IMR-90 (cell line): ENCODE measurements around the gene ADM. TPM values are rescaled to one million over a fixed set of nuclear protein-coding genes. Genes with fewer than 3 reads are reported as not detected.
A peak's percentile ranks its signal among the peaks of the same experiment; 100 is the strongest.

ENCODE experiments used
- ATAC-seq: fragments of 200-7000 bp; cut with Tn5 transposase; 2 replicates; pipeline ENCODE4 v1.9.1; 2020; ENCODE audit warnings: low read depth, mild to moderate bottlenecking, moderate library complexity
- BruUV-seq: library from RNA; stranded (reverse); fragments of 400-500 nt; replicated peaks from 2 replicates; lab custom pipeline; 2021; lab: Mats Ljungman, UMichigan
- CTCF ChIA-PET: fragments of 300-600 bp; formaldehyde crosslinking; extraction: SDS; loops from one replicate; lab custom pipeline; 2021; ENCODE audit warnings: antibody characterized with exemption; lab: Yijun Ruan, JAX
- POLR2A ChIA-PET: fragments of 300-600 bp; sonication (Branson Sonifier 250); formaldehyde crosslinking; loops from one replicate; lab custom pipeline; 2022; ENCODE audit warnings: antibody characterized with exemption; ENCODE audit not compliant: unreplicated experiment; lab: Charles Lee
- DNase-seq: peaks from one replicate; pipeline ENCODE4 v3.0.0; 2013
- H2AFZ ChIP-seq: replicated peaks from 2 replicates; pipeline ENCODE3; 2013; ENCODE audit warnings: low read length, mild to moderate bottlenecking; ENCODE audit not compliant: poor library complexity
- H2AK5ac ChIP-seq: 2 replicates; pipeline ENCODE4 v1.6.1; 2013; ENCODE audit warnings: low read depth, low read length, inconsistent platforms
- H2AK9ac ChIP-seq: replicated peaks from 2 replicates; pipeline ENCODE3; 2013; ENCODE audit warnings: mild to moderate bottlenecking, low read depth, low read length, moderate library complexity; ENCODE audit not compliant: poor library complexity
- H2BK120ac ChIP-seq: 2 replicates; pipeline ENCODE4 v1.6.1; 2013; ENCODE audit warnings: low read depth, low read length, inconsistent platforms
- H2BK15ac ChIP-seq: 3 replicates; pipeline ENCODE4 v1.6.1; 2013; ENCODE audit warnings: low read depth, low read length, inconsistent platforms
- H2BK20ac ChIP-seq: 2 replicates; pipeline ENCODE4 v1.6.1; 2013; ENCODE audit warnings: low read depth, mild to moderate bottlenecking, inconsistent platforms, low read length, moderate library complexity
- H2BK5ac ChIP-seq: 2 replicates; pipeline ENCODE4 v1.6.1; 2013; ENCODE audit warnings: mild to moderate bottlenecking, low read depth, low read length, inconsistent platforms; ENCODE audit not compliant: poor library complexity, severe bottlenecking
- H3K14ac ChIP-seq: replicated peaks from 2 replicates; pipeline ENCODE4 v1.6.1; 2013; ENCODE audit warnings: low read depth, low read length, inconsistent platforms
- H3K18ac ChIP-seq: 2 replicates; pipeline ENCODE4 v1.6.1; 2013; ENCODE audit warnings: low read depth, low read length, control low read depth
- H3K23ac ChIP-seq: 2 replicates; pipeline ENCODE4 v1.6.1; 2013; ENCODE audit warnings: low read depth, low read length, inconsistent platforms
- H3K27ac ChIP-seq: 2 replicates; pipeline ENCODE4 v1.5.1; 2013; ENCODE audit warnings: mild to moderate bottlenecking, control low read depth, low read length; ENCODE audit not compliant: insufficient read depth
- H3K27me3 ChIP-seq: 2 replicates; pipeline ENCODE4 v1.6.1; 2013; ENCODE audit warnings: low read length; ENCODE audit not compliant: control insufficient read depth, insufficient read depth
- H3K36me3 ChIP-seq: 2 replicates; pipeline ENCODE4 v1.6.1; 2013; ENCODE audit warnings: low read length, mixed read lengths; ENCODE audit not compliant: control insufficient read depth, insufficient read depth
- H3K4ac ChIP-seq: 2 replicates; pipeline ENCODE4 v1.6.1; 2013; ENCODE audit warnings: low read depth, low read length, inconsistent platforms
- H3K4me1 ChIP-seq: 2 replicates; pipeline ENCODE4 v1.6.1; 2013; ENCODE audit warnings: low read length, mixed read lengths; ENCODE audit not compliant: control insufficient read depth, insufficient read depth
- H3K4me2 ChIP-seq: 2 replicates; pipeline ENCODE4 v1.6.1; 2013; ENCODE audit warnings: low read depth, mild to moderate bottlenecking, control low read depth, low read length, moderate library complexity
- H3K4me3 ChIP-seq: 2 replicates; pipeline ENCODE4 v1.5.1; 2013; ENCODE audit warnings: low read depth, mild to moderate bottlenecking, control low read depth, low read length, moderate library complexity; ENCODE audit not compliant: insufficient read depth
- H3K56ac ChIP-seq: 2 replicates; pipeline ENCODE4 v1.6.1; 2013; ENCODE audit warnings: low read length, inconsistent platforms; ENCODE audit not compliant: insufficient read depth; ENCODE audit errors: extremely low read depth
- H3K79me1 ChIP-seq, 2 experiments: 2 replicates each; pipeline ENCODE4 v1.6.1; 2013; ENCODE audit warnings: low read length in 2 of 2, inconsistent platforms in 1 of 2, low read depth in 1 of 2
- H3K9ac ChIP-seq: 2 replicates; pipeline ENCODE4 v1.6.1; 2013; ENCODE audit warnings: low read depth, low read length, control low read depth
- H3K9me1 ChIP-seq: 2 replicates; pipeline ENCODE4 v1.6.1; 2013; ENCODE audit warnings: low read length, inconsistent platforms; ENCODE audit not compliant: insufficient read depth
- H3K9me3 ChIP-seq: 2 replicates; pipeline ENCODE4 v1.6.1; 2013; ENCODE audit warnings: low read length; ENCODE audit not compliant: control insufficient read depth, insufficient read depth
- H4K20me1 ChIP-seq: 2 replicates; pipeline ENCODE4 v1.6.1; 2013; ENCODE audit warnings: low read length, inconsistent platforms; ENCODE audit not compliant: insufficient read depth
- H4K5ac ChIP-seq: 2 replicates; pipeline ENCODE4 v1.6.1; 2013; ENCODE audit warnings: mild to moderate bottlenecking, low read depth, low read length, control low read depth
- H4K8ac ChIP-seq, 2 experiments: 2 replicates each; pipeline ENCODE4 v1.6.1; 2013; ENCODE audit warnings: low read depth in 2 of 2, low read length in 2 of 2, control low read depth in 1 of 2, inconsistent platforms in 1 of 2
- H4K91ac ChIP-seq: 2 replicates; pipeline ENCODE4 v1.6.1; 2013; ENCODE audit warnings: low read depth, low read length, inconsistent platforms; ENCODE audit not compliant: insufficient read depth
- BHLHE40 ChIP-seq: fragments of 150-350 bp; IDR thresholded peaks from 2 replicates; pipeline ENCODE4 v1.6.1; 2016; ENCODE audit warnings: mild to moderate bottlenecking, low read depth, low read length
- CEBPB ChIP-seq: IDR thresholded peaks from 2 replicates; pipeline ENCODE4 v1.6.1; 2012; ENCODE audit warnings: low read depth, low read length, improper control_type of control experiment
- CHD1 ChIP-seq: IDR thresholded peaks from 2 replicates; pipeline ENCODE4 v1.6.1; 2012; ENCODE audit warnings: low read depth, low read length, improper control_type of control experiment
- ELK1 ChIP-seq: fragments of 150-350 bp; IDR thresholded peaks from 2 replicates; pipeline ENCODE4 v1.6.1; 2016; ENCODE audit warnings: low read depth, mild to moderate bottlenecking, low read length, moderate library complexity, borderline replicate concordance
- FOS ChIP-seq: fragments of 150-350 bp; IDR thresholded peaks from 2 replicates; pipeline ENCODE4 v1.6.1; 2016; ENCODE audit warnings: low read depth, low read length
- MXI1 ChIP-seq: IDR thresholded peaks from 2 replicates; pipeline ENCODE4 v1.6.1; 2012; ENCODE audit warnings: low read depth, mild to moderate bottlenecking, low read length, moderate library complexity, borderline replicate concordance
- POLR2A ChIP-seq: IDR thresholded peaks from 2 replicates; pipeline ENCODE4 v1.6.1; 2012; ENCODE audit warnings: mild to moderate bottlenecking, low read depth, low read length
- RAD21 ChIP-seq: IDR thresholded peaks from 2 replicates; pipeline ENCODE4 v1.6.1; 2012; ENCODE audit warnings: low read length, improper control_type of control experiment
- RCOR1 ChIP-seq: IDR thresholded peaks from 2 replicates; pipeline ENCODE4 v1.6.1; 2012; ENCODE audit warnings: mild to moderate bottlenecking, low read length, improper control_type of control experiment; ENCODE audit not compliant: insufficient replicate concordance
- SMC3 ChIP-seq: fragments of 150-350 bp; IDR thresholded peaks from 2 replicates; pipeline ENCODE4 v1.6.1; 2016; ENCODE audit warnings: low read depth, mild to moderate bottlenecking, antibody characterized with exemption, low read length, moderate library complexity
- WGBS, 2 experiments: methylation state at CpG; one replicate each; pipeline versions ENCODE4 v1.1.5 to v1.1.7; 2013; ENCODE audit warnings: missing lambda C conversion rate in 2 of 2; ENCODE audit not compliant: insufficient read length in 1 of 2; ENCODE audit errors: extremely low coverage in 2 of 2; 5-methylcytosine and 5-hydroxymethylcytosine counted together
- dilution Hi-C: fragments of 300-500 bp; cut with HindIII; formaldehyde crosslinking; loops from one replicate; pipeline ENCODE4 v1.14.3; 2018; ENCODE audit warnings: low sequenced_read_pairs; ENCODE audit not compliant: unreplicated experiment
- in situ Hi-C: fragments of 300-500 bp; cut with MboI; formaldehyde crosslinking; loops from 3 replicates; pipeline ENCODE4 v1.14.3; 2019; ENCODE audit warnings: low sequenced_read_pairs, inconsistent platforms, mixed read lengths
- intact Hi-C: fragments of 100-400 bp; cut with micrococcal nuclease; formaldehyde crosslinking; loops from 2 replicates; pipeline ENCODE4 v1.10.0; 2022
- polyA plus RNA-seq, 3 experiments: library from polyadenylated mRNA; depleted of rRNA; stranded (reverse); fragments of >200 nt; gene quantifications; 2 replicates each; pipeline ENCODE4 v1.2.3, GENCODE V29; 2012; ENCODE audit warnings: low replicate concordance in 1 of 3
- total RNA-seq: library from RNA; depleted of rRNA; stranded (reverse); fragments of >200 nt; gene quantifications from 2 replicates; pipeline ENCODE4 v1.2.3, GENCODE V29; 2012
- TF ChIP-seq, protein P1 (sequence below): conservative IDR thresholded peaks from 2 replicates; pipeline ENCODE4 v1.5.1; 2012; ENCODE audit warnings: mild to moderate bottlenecking, low read depth, low read length, improper control_type of control experiment
- TF ChIP-seq, protein P2 (sequence below): fragments of 150-350 bp; IDR thresholded peaks from 2 replicates; pipeline ENCODE4 v1.6.1; 2017; ENCODE audit warnings: mild to moderate bottlenecking, antibody characterized with exemption, low read length, low read depth

Gene ADM
- total and polyA plus RNA-seq, 2 of the 4 experiments (the other 2 are of a cell fraction) = 357 to 559 TPM

- H3K27me3 ChIP-seq = no peaks in the 10 kb centered on the region
- H3K36me3 ChIP-seq = peaks cover 22% of the 10 kb centered on the region
- H2AK9ac ChIP-seq = peak overlapping the region; percentile 86
- peak overlapping the region; percentile 60 for H3K4me2 ChIP-seq
- H3K4ac ChIP-seq = peak overlapping the region; percentile 91
- H2BK20ac ChIP-seq = no peak overlapping the region
- intact Hi-C loops = loop anchor here (1.0 to 10.0 kb wide), 4 partner anchors 59 to 400 kb away; no protein-coding TSS in a partner anchor
- peak overlapping the region; percentile 59; the same call in 1 of the 2 replicates for H4K91ac ChIP-seq
- peak overlapping the region; percentile 92 for H3K56ac ChIP-seq
- H4K20me1 ChIP-seq = peaks cover 43% of the 10 kb centered on the region
- H3K4me1 ChIP-seq = peaks cover 7% of the 10 kb centered on the region
- H3K14ac ChIP-seq = peak overlapping the region; percentile 96
- ChIA-PET CTCF (interaction anchor here (0.6 to 1.2 kb wide), 2 partner anchors 100 to 460 kb away, joined by 3 read pairs; no protein-coding TSS in a partner anchor), POLR2A (interaction anchor here (0.5 to 3.7 kb wide), 6 partner anchors 18 to 147 kb away, joined by 3 to 28 read pairs (median 4); partner anchors contain the start of gene AMPD3)
- peak overlapping the region; percentile 70 for H3K18ac ChIP-seq
- H4K5ac ChIP-seq = peak overlapping the region; percentile 7; the same call in 1 of the 2 replicates
- WGBS, 2 experiments = 1% methylated on average over 12 of the region's 62 CpGs; no CpG with 5 or more reads in 1 of the 2 experiments
- H2BK5ac ChIP-seq = peak overlapping the region; percentile 92
- H3K23ac ChIP-seq = peak overlapping the region; percentile 94
- BruUV-seq = no TSS peak
- H2BK120ac ChIP-seq = peak overlapping the region; percentile 87
- H3K27ac ChIP-seq = peak overlapping the region; percentile 83
- DNase-seq (peak; percentile 94), ATAC-seq (peak; percentile 8)
- H3K4me3 ChIP-seq = peak overlapping the region; percentile 65
- in situ Hi-C loops = loop anchor here (10.0 to 25.0 kb wide), 2 partner anchors 333 to 695 kb away; no protein-coding TSS in a partner anchor
- 0 out of 2 replicates have a peak overlapping the region, but pooled peaks have one; percentile 17 for H2AK5ac ChIP-seq
- peaks cover 0 to 31% of the 10 kb centered on the region in 2 experiments; a peak in 2 of 4 replicates for H3K79me1 ChIP-seq
- no peak overlapping the region for H2BK15ac ChIP-seq
- peaks cover 4% of the 10 kb centered on the region; the same call in 1 of the 2 replicates for H3K9me1 ChIP-seq
- peak overlapping the region; percentile 77 for H2AFZ ChIP-seq
- H3K9me3 ChIP-seq = no peaks in the 10 kb centered on the region
- dilution Hi-C loops = no loop called here
- H3K9ac ChIP-seq = peak overlapping the region; percentile 76
- peak overlapping the region; percentile 25 to 83; a peak in 3 of 4 replicates for H4K8ac ChIP-seq
- TF ChIP-seq, protein P1, sequence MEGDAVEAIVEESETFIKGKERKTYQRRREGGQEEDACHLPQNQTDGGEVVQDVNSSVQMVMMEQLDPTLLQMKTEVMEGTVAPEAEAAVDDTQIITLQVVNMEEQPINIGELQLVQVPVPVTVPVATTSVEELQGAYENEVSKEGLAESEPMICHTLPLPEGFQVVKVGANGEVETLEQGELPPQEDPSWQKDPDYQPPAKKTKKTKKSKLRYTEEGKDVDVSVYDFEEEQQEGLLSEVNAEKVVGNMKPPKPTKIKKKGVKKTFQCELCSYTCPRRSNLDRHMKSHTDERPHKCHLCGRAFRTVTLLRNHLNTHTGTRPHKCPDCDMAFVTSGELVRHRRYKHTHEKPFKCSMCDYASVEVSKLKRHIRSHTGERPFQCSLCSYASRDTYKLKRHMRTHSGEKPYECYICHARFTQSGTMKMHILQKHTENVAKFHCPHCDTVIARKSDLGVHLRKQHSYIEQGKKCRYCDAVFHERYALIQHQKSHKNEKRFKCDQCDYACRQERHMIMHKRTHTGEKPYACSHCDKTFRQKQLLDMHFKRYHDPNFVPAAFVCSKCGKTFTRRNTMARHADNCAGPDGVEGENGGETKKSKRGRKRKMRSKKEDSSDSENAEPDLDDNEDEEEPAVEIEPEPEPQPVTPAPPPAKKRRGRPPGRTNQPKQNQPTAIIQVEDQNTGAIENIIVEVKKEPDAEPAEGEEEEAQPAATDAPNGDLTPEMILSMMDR = peak; percentile 95
- TF ChIP-seq CEBPB (peak; percentile 96), CHD1 (peak; percentile 45; the same call in 1 of the 2 replicates), MXI1 (peak; percentile 80; the same call in 1 of the 2 replicates), RCOR1 (peak; percentile 44), POLR2A (peak; percentile 51; the same call in 1 of the 2 replicates), BHLHE40 (peak; percentile 92), RAD21 (peak; percentile 87), ELK1 (no peak), SMC3 (peak; percentile 67), FOS (peak; percentile 79)
- TF ChIP-seq, protein P2, sequence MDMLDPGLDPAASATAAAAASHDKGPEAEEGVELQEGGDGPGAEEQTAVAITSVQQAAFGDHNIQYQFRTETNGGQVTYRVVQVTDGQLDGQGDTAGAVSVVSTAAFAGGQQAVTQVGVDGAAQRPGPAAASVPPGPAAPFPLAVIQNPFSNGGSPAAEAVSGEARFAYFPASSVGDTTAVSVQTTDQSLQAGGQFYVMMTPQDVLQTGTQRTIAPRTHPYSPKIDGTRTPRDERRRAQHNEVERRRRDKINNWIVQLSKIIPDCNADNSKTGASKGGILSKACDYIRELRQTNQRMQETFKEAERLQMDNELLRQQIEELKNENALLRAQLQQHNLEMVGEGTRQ = peak; percentile 49
These were observed 2.7 kb downstream of the ADM start for GRCh38 chr11:10307400-10308200.
